Cardiac muscle cell (in vitro differentiated cells and primary cell): ENCODE measurements around the gene NCAN. TPM values are rescaled to one million over a fixed set of nuclear protein-coding genes. Genes with fewer than 3 reads are reported as not detected.
"Not testable (repeated sequence)": the region's sequence is repeated elsewhere in the genome, so short reads cannot be mapped to it uniquely, and the experiment has no call there.

Source experiments
- DNase-seq, 2 donors: peaks; one replicate each; pipeline versions ENCODE4 v3.0.0 to v3.0.0-alpha.2; 2010 to 2017; ENCODE audit warnings: low read depth in 1 of 2, low spot score in 1 of 2
- H3K27ac ChIP-seq: fragments of 200-600 bp; sonication (generic); 2 replicates; pipeline ENCODE4 v1.5.1; 2016
- H3K27me3 ChIP-seq: fragments of 200-600 bp; sonication (generic); 2 replicates; pipeline ENCODE4 v1.6.0; 2016; ENCODE audit warnings: control low read depth
- H3K36me3 ChIP-seq: fragments of 200-600 bp; sonication (generic); 2 replicates; pipeline ENCODE4 v1.5.1; 2016; ENCODE audit warnings: control low read depth
- H3K4me1 ChIP-seq: fragments of 200-600 bp; sonication (generic); 2 replicates; pipeline ENCODE4 v1.8.1; 2017; ENCODE audit warnings: low read depth, mild to moderate bottlenecking, mixed run types
- H3K4me3 ChIP-seq: fragments of 200-600 bp; sonication (generic); 2 replicates; pipeline ENCODE4 v1.5.1; 2016; ENCODE audit warnings: mild to moderate bottlenecking
- H3K9me3 ChIP-seq: fragments of 200-600 bp; sonication (generic); 2 replicates; pipeline ENCODE4 v1.5.1; 2017; ENCODE audit warnings: low read depth, mild to moderate bottlenecking, control low read depth
- polyA plus RNA-seq: library from polyadenylated mRNA; unstranded; fragments of >200 nt; fragmentation: Nextera tagmentation; extraction: Ambion mirVana; gene quantifications from 2 replicates; pipeline ENCODE4 v1.2.1, GENCODE V29; 2016
- total RNA-seq: library from RNA; depleted of rRNA; stranded (reverse); fragments of >200 nt; gene quantifications from 2 replicates; pipeline ENCODE4 v1.2.3, GENCODE V29; 2016
- TF ChIP-seq, protein P1 (sequence below): IDR thresholded peaks from 2 replicates; pipeline ENCODE4 v1.5.1; 2012; ENCODE audit warnings: low read depth, mild to moderate bottlenecking, low read length

NCAN gene
- total and polyA plus RNA-seq, 2 experiments from 2014 or later, result 0.36 TPM; not detected in 1

DNA sequence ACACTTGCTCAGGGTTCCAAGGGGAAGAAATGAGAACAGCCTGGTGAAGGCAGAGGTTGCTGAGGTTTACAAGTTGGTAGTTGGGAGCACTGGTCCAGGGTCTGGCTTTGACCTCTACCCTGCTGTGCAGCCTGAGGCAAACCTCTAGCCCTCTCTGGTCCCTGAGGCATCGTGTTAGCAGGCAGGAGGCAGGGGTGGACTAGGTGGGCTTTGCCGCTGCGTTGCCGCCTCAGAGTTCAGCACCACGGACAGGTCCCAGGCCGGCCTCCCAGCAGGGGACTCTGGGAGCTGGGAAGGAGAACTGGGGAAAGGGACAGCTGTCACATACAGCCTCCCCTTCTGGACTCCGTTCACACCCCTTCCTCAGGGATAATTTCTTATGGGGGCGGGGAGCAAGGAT lies 3.1 kb downstream of the NCAN start:
- Histone ChIP-seq H3K27me3 (peaks cover 47% of the 10 kb centered on the region), H3K4me3 (no peak overlapping the region), H3K36me3 (no peaks in the 10 kb centered on the region), H3K27ac (no peak overlapping the region), H3K9me3 (no peaks in the 10 kb centered on the region), H3K4me1 (no peaks in the 10 kb centered on the region)
- TF ChIP-seq, protein P1, sequence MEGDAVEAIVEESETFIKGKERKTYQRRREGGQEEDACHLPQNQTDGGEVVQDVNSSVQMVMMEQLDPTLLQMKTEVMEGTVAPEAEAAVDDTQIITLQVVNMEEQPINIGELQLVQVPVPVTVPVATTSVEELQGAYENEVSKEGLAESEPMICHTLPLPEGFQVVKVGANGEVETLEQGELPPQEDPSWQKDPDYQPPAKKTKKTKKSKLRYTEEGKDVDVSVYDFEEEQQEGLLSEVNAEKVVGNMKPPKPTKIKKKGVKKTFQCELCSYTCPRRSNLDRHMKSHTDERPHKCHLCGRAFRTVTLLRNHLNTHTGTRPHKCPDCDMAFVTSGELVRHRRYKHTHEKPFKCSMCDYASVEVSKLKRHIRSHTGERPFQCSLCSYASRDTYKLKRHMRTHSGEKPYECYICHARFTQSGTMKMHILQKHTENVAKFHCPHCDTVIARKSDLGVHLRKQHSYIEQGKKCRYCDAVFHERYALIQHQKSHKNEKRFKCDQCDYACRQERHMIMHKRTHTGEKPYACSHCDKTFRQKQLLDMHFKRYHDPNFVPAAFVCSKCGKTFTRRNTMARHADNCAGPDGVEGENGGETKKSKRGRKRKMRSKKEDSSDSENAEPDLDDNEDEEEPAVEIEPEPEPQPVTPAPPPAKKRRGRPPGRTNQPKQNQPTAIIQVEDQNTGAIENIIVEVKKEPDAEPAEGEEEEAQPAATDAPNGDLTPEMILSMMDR, result no peak
- DNase-seq, result peak; percentile 59 to 86

DNA sequence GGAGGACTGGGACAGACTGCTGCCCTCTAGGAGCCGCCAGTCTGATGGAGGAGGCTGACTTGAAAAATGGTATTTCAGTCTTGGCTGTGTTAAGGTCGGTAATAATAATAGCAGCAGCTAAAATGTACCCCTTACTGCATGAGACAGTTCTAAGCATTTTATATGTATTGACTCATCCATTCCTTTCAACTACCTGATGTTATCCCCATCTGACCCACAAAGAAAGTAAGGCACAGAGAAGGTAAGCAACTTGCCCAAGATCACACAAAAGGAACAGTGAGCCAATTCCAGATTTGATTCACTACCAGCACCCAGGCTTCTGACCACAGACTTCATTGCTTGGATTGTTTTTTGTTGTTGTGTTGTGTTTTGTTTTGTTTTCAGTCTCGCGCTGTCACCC lies 4.0 kb downstream of the NCAN start:
- Histone ChIP-seq H3K27me3 (peaks cover 40% of the 10 kb centered on the region), H3K36me3 (no peaks in the 10 kb centered on the region), H3K4me3 (no peak overlapping the region), H3K4me1 (no peaks in the 10 kb centered on the region), H3K27ac (no peak overlapping the region), H3K9me3 (no peaks in the 10 kb centered on the region)
- no peak for DNase-seq
- TF ChIP-seq, protein P1, result no peak

DNA sequence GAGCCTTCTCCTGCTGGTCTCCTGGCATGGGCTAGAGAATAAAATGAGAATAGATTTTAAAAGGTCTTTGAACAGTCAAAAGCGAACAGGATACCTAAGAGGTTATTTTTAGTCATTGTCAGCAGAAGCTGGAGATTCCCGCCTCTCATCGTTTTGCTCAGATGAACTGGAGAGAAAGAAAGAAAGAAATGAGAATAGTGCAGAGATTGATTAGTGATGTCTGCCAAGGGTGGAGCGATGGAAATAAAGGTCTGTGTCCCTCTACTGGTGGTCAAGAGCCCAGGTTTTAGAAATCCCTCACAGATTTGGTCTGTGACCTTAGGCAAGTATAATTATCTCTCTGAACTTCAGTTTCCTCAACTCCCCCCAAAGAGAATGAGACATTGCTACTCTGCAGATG lies 5.3 kb downstream of the NCAN start:
- TF ChIP-seq, protein P1, result no peak
- H3K27ac ChIP-seq, result no peak overlapping the region
- no peaks in the 10 kb centered on the region for H3K9me3 ChIP-seq
- H3K27me3 ChIP-seq, result peaks cover 27% of the 10 kb centered on the region
- no peaks in the 10 kb centered on the region for H3K36me3 ChIP-seq
- no peak for DNase-seq
- no peak overlapping the region for H3K4me3 ChIP-seq
- no peaks in the 10 kb centered on the region for H3K4me1 ChIP-seq

- peaks cover 11% of the 10 kb centered on the region for H3K27me3 ChIP-seq
- DNase-seq, result no peak
- no peak overlapping the region for H3K27ac ChIP-seq
- no peaks in the 10 kb centered on the region for H3K9me3 ChIP-seq
- TF ChIP-seq, protein P1, result no peak
- H3K4me3 ChIP-seq, result no peak overlapping the region
- no peaks in the 10 kb centered on the region for H3K36me3 ChIP-seq
- no peaks in the 10 kb centered on the region for H3K4me1 ChIP-seq
Observed at GRCh38 chr19:19218911-19219310, 7.2 kb downstream of the NCAN start.

- H3K27me3 ChIP-seq, result peaks cover 19% of the 10 kb centered on the region
- not testable (repeated sequence) for H3K9me3 ChIP-seq, H3K36me3 ChIP-seq, DNase-seq, H3K4me1 ChIP-seq, H3K27ac ChIP-seq, H3K4me3 ChIP-seq
Observed at GRCh38 chr19:19221000-19221399, 9.2 kb downstream of the NCAN start.

GRCh38 chr19:19223060-19223459 lies 11.3 kb downstream of the NCAN start:
- DNase-seq, result no peak
- no peaks in the 10 kb centered on the region for H3K9me3 ChIP-seq
- TF ChIP-seq, protein P1, result no peak
- peaks cover 24% of the 10 kb centered on the region for H3K27me3 ChIP-seq
- H3K36me3 ChIP-seq, result no peaks in the 10 kb centered on the region
- no peaks in the 10 kb centered on the region for H3K4me1 ChIP-seq
- no peak overlapping the region for H3K4me3 ChIP-seq
- H3K27ac ChIP-seq, result no peak overlapping the region
